ENCODE data around the gene SHD. TPM values are rescaled to one million over a fixed set of nuclear protein-coding genes. Genes with fewer than 3 reads are reported as not detected.

The SHD gene
- total and polyA plus RNA-seq, 2 of the 13 experiments (the other 11 are each of a cell fraction or from before 2014, with no cell fraction given) = 0.11 to 0.20 TPM

- TF ChIP-seq SYNCRIP (IDR thresholded peaks at IDR 0.05; ENCODE audit: insufficient read depth, low read depth, low read length) (no peak), GATA4 (IDR thresholded peaks at IDR 0.05; ENCODE audit: borderline replicate concordance, low read depth) (0 out of 2 replicates have a peak, but pooled peaks have one; percentile 22), ZNF337 (CRISPR knock-in tag; IDR thresholded peaks at IDR 0.05; ENCODE audit: borderline replicate concordance, low read depth) (no peak), SP1 (IDR thresholded peaks at IDR 0.05) (no peak), SP1 (CRISPR knock-in tag; IDR thresholded peaks at IDR 0.05) (peak; percentile 90), NFYC (CRISPR knock-in tag; IDR thresholded peaks at IDR 0.05) (peak; percentile 100), SKIL (CRISPR knock-in tag; IDR thresholded peaks at IDR 0.05; ENCODE audit: borderline replicate concordance) (no peak), ZNF441 (CRISPR knock-in tag; IDR thresholded peaks at IDR 0.05; ENCODE audit: borderline replicate concordance) (peak; percentile 74; the same call in 1 of the 2 replicates), ZNF782 (CRISPR knock-in tag; IDR thresholded peaks at IDR 0.05; ENCODE audit: borderline replicate concordance) (no peak), ZNF740 (CRISPR knock-in tag; IDR thresholded peaks at IDR 0.05) (no peak), HHEX (CRISPR knock-in tag; IDR thresholded peaks at IDR 0.05) (no peak), RAD21 (CRISPR knock-in tag; IDR thresholded peaks at IDR 0.05) (0 out of 2 replicates have a peak, but pooled peaks have one; percentile 38), MATR3 (CRISPR knock-in tag; IDR thresholded peaks at IDR 0.05) (no peak), HNRNPH1 (optimal IDR thresholded peaks at IDR 0.05; ENCODE audit: low read depth, low read length) (no peak), ZNF329 (CRISPR knock-in tag; IDR thresholded peaks at IDR 0.05; ENCODE audit: low read depth) (no peak), ZNF451 (CRISPR knock-in tag; IDR thresholded peaks at IDR 0.05) (no peak), BRF2 (CRISPR knock-in tag; IDR thresholded peaks at IDR 0.05) (no peak), AKAP8 (CRISPR knock-in tag; IDR thresholded peaks at IDR 0.05) (no peak), CBX5 (CRISPR knock-in tag; IDR thresholded peaks at IDR 0.05; ENCODE audit: borderline replicate concordance) (peak; percentile 85; the same call in 1 of the 2 replicates), ZNF20 (CRISPR knock-in tag; IDR thresholded peaks at IDR 0.05) (no peak), MAX (IDR thresholded peaks at IDR 0.05) (peak; percentile 92), GLMP (CRISPR knock-in tag; IDR thresholded peaks at IDR 0.05; ENCODE audit: borderline replicate concordance) (no peak)
Observed at GRCh38 chr19:4246767-4247593, 32.1 kb upstream of the SHD start, which contains the start of gene YJU2 (continued).
